GM19035 (cell line): ENCODE data around the gene SRGN.
"Not testable (repeated sequence)": the region's sequence is repeated elsewhere in the genome, so short reads cannot be mapped to it uniquely, and the experiment has no call there.

Source experiments
- ATAC-seq: cut with Tn5 transposase; IDR thresholded peaks from one replicate; pipeline ENCODE4 v1.9.1; 2021; ENCODE audit not compliant: unreplicated experiment

SRGN gene

GRCh38 chr10:69125554-69125953 lies 37.7 kb downstream of the SRGN start:
- ATAC-seq, result no peak

GRCh38 chr10:69130251-69130650 lies 42.3 kb downstream of the SRGN start:
- ATAC-seq, result no peak

GRCh38 chr10:69139961-69140360 lies 52.1 kb downstream of the SRGN start:
- ATAC-seq, result no peak

GRCh38 chr10:69141304-69141703 lies 53.4 kb downstream of the SRGN start:
- ATAC-seq, result no peak

GRCh38 chr10:69142074-69142473 lies 54.2 kb downstream of the SRGN start:
- not testable (repeated sequence) for ATAC-seq

GRCh38 chr10:69142983-69143382 lies 55.1 kb downstream of the SRGN start:
- ATAC-seq, result no peak

- no peak for ATAC-seq
Measured at GRCh38 chr10:69145329-69145728, 57.4 kb downstream of the SRGN start.

GRCh38 chr10:69145864-69146263 lies 58.0 kb downstream of the SRGN start:
- ATAC-seq, result no peak

- ATAC-seq, result no peak
Measured at GRCh38 chr10:69146759-69147158, 58.9 kb downstream of the SRGN start.

GRCh38 chr10:69151984-69152383 lies 64.1 kb downstream of the SRGN start:
- no peak for ATAC-seq

GRCh38 chr10:69153227-69153626 lies 65.3 kb downstream of the SRGN start:
- no peak for ATAC-seq
